Astrocyte (in vitro differentiated cells and primary cell): ENCODE data around the gene SERPINA1.

Source experiments
- CTCF ChIP-seq: IDR thresholded peaks from 2 replicates; pipeline ENCODE4 v1.5.1; 2011; ENCODE audit warnings: low read depth, mild to moderate bottlenecking, inconsistent platforms, low read length, moderate library complexity; ENCODE audit not compliant: insufficient read depth
- EZH2 ChIP-seq: IDR thresholded peaks from 2 replicates; pipeline ENCODE4 v1.6.1; 2012; ENCODE audit warnings: mild to moderate bottlenecking, low read length, inconsistent platforms; ENCODE audit not compliant: insufficient read depth

- TF ChIP-seq CTCF, result no peak
- TF ChIP-seq EZH2, result no peak
Observed at GRCh38 chr14:94374116-94374515, 14.3 kb downstream of the SERPINA1 start.
